ENCODE data around the gene KDM3B. TPM values are rescaled to one million over a fixed set of nuclear protein-coding genes. Genes with fewer than 3 reads are reported as not detected.
A peak's percentile ranks its signal among the peaks of the same experiment; 100 is the strongest.

The KDM3B gene
- polyA plus RNA-seq, 1 of the 3 experiments (the other 2 are of a cell fraction) = 22.4 TPM

DNA sequence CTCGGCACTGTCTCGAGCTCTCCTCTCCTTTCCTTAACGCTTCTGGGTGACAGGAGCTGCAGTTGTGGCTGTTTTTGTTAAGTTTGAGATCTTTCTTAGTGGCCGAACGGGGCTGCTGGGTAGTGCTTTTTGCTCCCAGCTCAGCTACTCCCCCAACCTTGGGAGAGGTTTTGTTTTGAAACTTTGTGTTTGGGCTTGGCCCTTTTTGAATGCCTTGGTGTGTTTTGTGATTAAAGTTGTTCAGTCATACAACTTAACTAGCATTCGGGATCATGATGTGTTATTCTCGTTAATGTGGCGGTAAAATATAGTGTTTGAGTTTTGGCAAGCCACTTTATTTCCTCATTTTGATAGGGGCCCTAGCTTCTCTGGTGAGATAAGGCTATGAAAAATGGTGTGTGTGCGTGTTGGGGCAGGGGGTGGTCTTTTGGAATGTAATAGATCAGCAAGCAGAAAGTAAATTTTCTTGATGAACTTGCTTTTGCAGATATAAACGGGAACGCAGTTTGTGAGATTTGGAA is 1.1 kb downstream of the KDM3B start:
- H3K27me3 ChIP-seq (ENCODE audit: insufficient read depth) = no peaks in the 10 kb centered on the region
- H3K9me3 ChIP-seq = no peaks in the 10 kb centered on the region
- H3K9me2 ChIP-seq = no peaks in the 10 kb centered on the region
- peak; percentile 37 for DNase-seq
- peaks cover 57% of the 10 kb centered on the region for H3K79me2 ChIP-seq (ENCODE audit: insufficient read depth)
- peak overlapping the region; percentile 81 to 92 for H3K4me3 ChIP-seq (ENCODE audit: low read depth in 2 of 2, low read length in 1 of 2)
- POLR2A ChIA-PET = interaction anchor here (0.7 to 3.0 kb wide), 8 partner anchors 11 to 140 kb away, joined by 3 to 44 read pairs (median 4); partner anchors contain the start of genes CDC23, CDC25C, FAM53C and REEP2
- peak overlapping the region; percentile 81 to 84 for H3K27ac ChIP-seq (ENCODE audit: low read depth in 2 of 2, low read length in 1 of 2)
- peaks cover 52% of the 10 kb centered on the region for H4K20me1 ChIP-seq (ENCODE audit: insufficient read depth)
- CTCF ChIA-PET = interaction anchor here (0.6 to 8.9 kb wide), 47 partner anchors 8 to 461 kb away, joined by 3 to 239 read pairs (median 5); partner anchors contain the start of genes CDC23, CDC25C, ETF1 and FAM53C
- H3F3A ChIP-seq (replicated peaks; ENCODE audit: insufficient read depth) = peaks cover 50% of the 10 kb centered on the region
- H3K9ac ChIP-seq = peak overlapping the region; percentile 97
- peak overlapping the region; percentile 81 for H3K4me2 ChIP-seq
- peaks cover 7 to 9% of the 10 kb centered on the region in 2 experiments; a peak in 3 of 4 replicates for H3K4me1 ChIP-seq (ENCODE audit: control insufficient read depth in 1 of 2, insufficient read depth in 2 of 2, low read depth in 1 of 2, low read length in 1 of 2)
- H3K36me3 ChIP-seq (replicated peaks in 1 of 2; ENCODE audit: control insufficient read depth in 1 of 2, insufficient read depth in 2 of 2, low read length in 1 of 2) = peaks cover 10 to 14% of the 10 kb centered on the region in 2 experiments
- TF ChIP-seq GABPA (IDR thresholded peaks at IDR 0.05; ENCODE audit: low read depth) = no peak
- no peak for TF ChIP-seq USF2 (IDR thresholded peaks at IDR 0.05; ENCODE audit: borderline replicate concordance, low read depth, low read length)
- TF ChIP-seq, protein P1, sequence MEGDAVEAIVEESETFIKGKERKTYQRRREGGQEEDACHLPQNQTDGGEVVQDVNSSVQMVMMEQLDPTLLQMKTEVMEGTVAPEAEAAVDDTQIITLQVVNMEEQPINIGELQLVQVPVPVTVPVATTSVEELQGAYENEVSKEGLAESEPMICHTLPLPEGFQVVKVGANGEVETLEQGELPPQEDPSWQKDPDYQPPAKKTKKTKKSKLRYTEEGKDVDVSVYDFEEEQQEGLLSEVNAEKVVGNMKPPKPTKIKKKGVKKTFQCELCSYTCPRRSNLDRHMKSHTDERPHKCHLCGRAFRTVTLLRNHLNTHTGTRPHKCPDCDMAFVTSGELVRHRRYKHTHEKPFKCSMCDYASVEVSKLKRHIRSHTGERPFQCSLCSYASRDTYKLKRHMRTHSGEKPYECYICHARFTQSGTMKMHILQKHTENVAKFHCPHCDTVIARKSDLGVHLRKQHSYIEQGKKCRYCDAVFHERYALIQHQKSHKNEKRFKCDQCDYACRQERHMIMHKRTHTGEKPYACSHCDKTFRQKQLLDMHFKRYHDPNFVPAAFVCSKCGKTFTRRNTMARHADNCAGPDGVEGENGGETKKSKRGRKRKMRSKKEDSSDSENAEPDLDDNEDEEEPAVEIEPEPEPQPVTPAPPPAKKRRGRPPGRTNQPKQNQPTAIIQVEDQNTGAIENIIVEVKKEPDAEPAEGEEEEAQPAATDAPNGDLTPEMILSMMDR (IDR thresholded peaks at IDR 0.05) = no peak
- no peak for TF ChIP-seq NFIC (IDR thresholded peaks at IDR 0.05; ENCODE audit: borderline replicate concordance)
- TF ChIP-seq RAD21 (IDR thresholded peaks at IDR 0.05; ENCODE audit: low read length) = no peak
- TF ChIP-seq RFX5 (IDR thresholded peaks at IDR 0.05; ENCODE audit: low read length) = no peak
- TF ChIP-seq FOSL2 (IDR thresholded peaks at IDR 0.05; ENCODE audit: borderline replicate concordance, low read depth) = no peak
- no peak for TF ChIP-seq JUND (IDR thresholded peaks at IDR 0.05)
- no peak for TF ChIP-seq TCF12 (IDR thresholded peaks at IDR 0.05)
- no peak for TF ChIP-seq EP300 (IDR thresholded peaks at IDR 0.05; ENCODE audit: borderline replicate concordance in 1 of 2, low read depth in 1 of 2, low read length in 1 of 2)
- TF ChIP-seq YY1 (IDR thresholded peaks at IDR 0.05; ENCODE audit: low read depth) = no peak
- 1% methylated on average over 8 of the region's 11 CpGs for WGBS (ENCODE audit: low lambda C conversion rate)
- H2AFZ ChIP-seq (ENCODE audit: low read depth) = peak overlapping the region; percentile 77; the same call in 1 of the 2 replicates

GRCh38 chr5:138354387-138354786 is 1.9 kb downstream of the KDM3B start:
- Histone ChIP-seq H3K79me2 (ENCODE audit: insufficient read depth) (peaks cover 65% of the 10 kb centered on the region), H3K27me3 (ENCODE audit: insufficient read depth) (no peaks in the 10 kb centered on the region), H3K36me3 (replicated peaks in 1 of 2; ENCODE audit: control insufficient read depth in 1 of 2, insufficient read depth in 2 of 2, low read length in 1 of 2) (peaks cover 3 to 7% of the 10 kb centered on the region in 2 experiments), H3K9me3 (no peaks in the 10 kb centered on the region), H3K9ac (peak overlapping the region; percentile 97; the same call in 1 of the 2 replicates), H4K20me1 (ENCODE audit: insufficient read depth) (peaks cover 57% of the 10 kb centered on the region), H3K9me2 (no peaks in the 10 kb centered on the region), H2AFZ (ENCODE audit: low read depth) (no peak overlapping the region), H3K4me2 (peak overlapping the region; percentile 81), H3K4me3 (ENCODE audit: low read depth in 2 of 2, low read length in 1 of 2) (peak overlapping the region; percentile 81 to 92), H3K27ac (ENCODE audit: low read depth in 2 of 2, low read length in 1 of 2) (peak overlapping the region in 1 of 2 experiments; percentile 81; a peak in 2 of 4 replicates), H3F3A (replicated peaks; ENCODE audit: insufficient read depth) (peaks cover 42% of the 10 kb centered on the region), H3K4me1 (ENCODE audit: control insufficient read depth in 1 of 2, insufficient read depth in 2 of 2, low read depth in 1 of 2, low read length in 1 of 2) (peaks cover 7 to 9% of the 10 kb centered on the region in 2 experiments; a peak in 3 of 4 replicates)
- ChIA-PET POLR2A (interaction anchor here (1.0 to 1.3 kb wide), 2 partner anchors 16 to 17 kb away, joined by 3 to 4 read pairs; partner anchors contain the start of gene FAM53C), CTCF (interaction anchor here (0.7 to 8.9 kb wide), 15 partner anchors 9 to 200 kb away, joined by 3 to 239 read pairs (median 5); partner anchors contain the start of genes BRD8, CDC25C, FAM53C and KIF20A)
- DNase-seq = no peak
- 46% methylated on average over 5 of the region's 5 CpGs for WGBS (ENCODE audit: low lambda C conversion rate)
- TF ChIP-seq, protein P1 (IDR thresholded peaks at IDR 0.05) = no peak
- TF ChIP-seq SMC3 (IDR thresholded peaks at IDR 0.05; ENCODE audit: low read depth, low read length) (no peak), FOSL2 (IDR thresholded peaks at IDR 0.05; ENCODE audit: borderline replicate concordance, low read depth) (no peak), RFX5 (IDR thresholded peaks at IDR 0.05; ENCODE audit: low read length) (no peak), TEAD4 (IDR thresholded peaks at IDR 0.05; ENCODE audit: borderline replicate concordance, insufficient read depth) (no peak), ELF1 (IDR thresholded peaks at IDR 0.05) (no peak), NFIC (IDR thresholded peaks at IDR 0.05; ENCODE audit: borderline replicate concordance) (no peak), EZH2phosphoT487 (IDR thresholded peaks at IDR 0.05; ENCODE audit: borderline replicate concordance, low read depth) (no peak), FOXM1 (IDR thresholded peaks at IDR 0.05; ENCODE audit: low read depth) (no peak), TCF12 (IDR thresholded peaks at IDR 0.05) (no peak), USF2 (IDR thresholded peaks at IDR 0.05; ENCODE audit: borderline replicate concordance, low read depth, low read length) (no peak), RAD21 (IDR thresholded peaks at IDR 0.05; ENCODE audit: low read length) (no peak)
- TF ChIP-seq, protein P2, sequence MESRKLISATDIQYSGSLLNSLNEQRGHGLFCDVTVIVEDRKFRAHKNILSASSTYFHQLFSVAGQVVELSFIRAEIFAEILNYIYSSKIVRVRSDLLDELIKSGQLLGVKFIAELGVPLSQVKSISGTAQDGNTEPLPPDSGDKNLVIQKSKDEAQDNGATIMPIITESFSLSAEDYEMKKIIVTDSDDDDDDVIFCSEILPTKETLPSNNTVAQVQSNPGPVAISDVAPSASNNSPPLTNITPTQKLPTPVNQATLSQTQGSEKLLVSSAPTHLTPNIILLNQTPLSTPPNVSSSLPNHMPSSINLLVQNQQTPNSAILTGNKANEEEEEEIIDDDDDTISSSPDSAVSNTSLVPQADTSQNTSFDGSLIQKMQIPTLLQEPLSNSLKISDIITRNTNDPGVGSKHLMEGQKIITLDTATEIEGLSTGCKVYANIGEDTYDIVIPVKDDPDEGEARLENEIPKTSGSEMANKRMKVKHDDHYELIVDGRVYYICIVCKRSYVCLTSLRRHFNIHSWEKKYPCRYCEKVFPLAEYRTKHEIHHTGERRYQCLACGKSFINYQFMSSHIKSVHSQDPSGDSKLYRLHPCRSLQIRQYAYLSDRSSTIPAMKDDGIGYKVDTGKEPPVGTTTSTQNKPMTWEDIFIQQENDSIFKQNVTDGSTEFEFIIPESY (IDR thresholded peaks at IDR 0.05; ENCODE audit: borderline replicate concordance, low read depth) = no peak

Data from SK-N-SH (cell line).